GM10248 (cell line): ENCODE results near the gene ANGPTL4.
"Not testable (repeated sequence)": the region's sequence is repeated elsewhere in the genome, so short reads cannot be mapped to it uniquely, and the experiment has no call there.

Experiments
- CTCF ChIA-PET: fragments of 300-600 bp; sonication (Branson Sonifier 250); formaldehyde crosslinking; extraction: SDS; loops from one replicate; lab custom pipeline; 2021; ENCODE audit warnings: antibody characterized with exemption; lab: Yijun Ruan, JAX
- POLR2A ChIA-PET: fragments of 350-650 bp; sonication (Branson Sonifier 250); formaldehyde crosslinking; extraction: SDS; loops from one replicate; lab custom pipeline; 2020; ENCODE audit warnings: antibody characterized with exemption; lab: Yijun Ruan, JAX
- DNase-seq: peaks from one replicate; pipeline ENCODE4 v3.0.0; 2012; ENCODE audit errors: extremely low spot score
- TF ChIP-seq, protein P1 (sequence below): IDR thresholded peaks from 2 replicates; pipeline ENCODE4 v1.5.1; 2012; ENCODE audit warnings: mild to moderate bottlenecking, low read depth; ENCODE audit errors: extremely low read depth, missing control alignments, control extremely low read depth

ANGPTL4 gene, protein sequence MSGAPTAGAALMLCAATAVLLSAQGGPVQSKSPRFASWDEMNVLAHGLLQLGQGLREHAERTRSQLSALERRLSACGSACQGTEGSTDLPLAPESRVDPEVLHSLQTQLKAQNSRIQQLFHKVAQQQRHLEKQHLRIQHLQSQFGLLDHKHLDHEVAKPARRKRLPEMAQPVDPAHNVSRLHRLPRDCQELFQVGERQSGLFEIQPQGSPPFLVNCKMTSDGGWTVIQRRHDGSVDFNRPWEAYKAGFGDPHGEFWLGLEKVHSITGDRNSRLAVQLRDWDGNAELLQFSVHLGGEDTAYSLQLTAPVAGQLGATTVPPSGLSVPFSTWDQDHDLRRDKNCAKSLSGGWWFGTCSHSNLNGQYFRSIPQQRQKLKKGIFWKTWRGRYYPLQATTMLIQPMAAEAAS

DNA sequence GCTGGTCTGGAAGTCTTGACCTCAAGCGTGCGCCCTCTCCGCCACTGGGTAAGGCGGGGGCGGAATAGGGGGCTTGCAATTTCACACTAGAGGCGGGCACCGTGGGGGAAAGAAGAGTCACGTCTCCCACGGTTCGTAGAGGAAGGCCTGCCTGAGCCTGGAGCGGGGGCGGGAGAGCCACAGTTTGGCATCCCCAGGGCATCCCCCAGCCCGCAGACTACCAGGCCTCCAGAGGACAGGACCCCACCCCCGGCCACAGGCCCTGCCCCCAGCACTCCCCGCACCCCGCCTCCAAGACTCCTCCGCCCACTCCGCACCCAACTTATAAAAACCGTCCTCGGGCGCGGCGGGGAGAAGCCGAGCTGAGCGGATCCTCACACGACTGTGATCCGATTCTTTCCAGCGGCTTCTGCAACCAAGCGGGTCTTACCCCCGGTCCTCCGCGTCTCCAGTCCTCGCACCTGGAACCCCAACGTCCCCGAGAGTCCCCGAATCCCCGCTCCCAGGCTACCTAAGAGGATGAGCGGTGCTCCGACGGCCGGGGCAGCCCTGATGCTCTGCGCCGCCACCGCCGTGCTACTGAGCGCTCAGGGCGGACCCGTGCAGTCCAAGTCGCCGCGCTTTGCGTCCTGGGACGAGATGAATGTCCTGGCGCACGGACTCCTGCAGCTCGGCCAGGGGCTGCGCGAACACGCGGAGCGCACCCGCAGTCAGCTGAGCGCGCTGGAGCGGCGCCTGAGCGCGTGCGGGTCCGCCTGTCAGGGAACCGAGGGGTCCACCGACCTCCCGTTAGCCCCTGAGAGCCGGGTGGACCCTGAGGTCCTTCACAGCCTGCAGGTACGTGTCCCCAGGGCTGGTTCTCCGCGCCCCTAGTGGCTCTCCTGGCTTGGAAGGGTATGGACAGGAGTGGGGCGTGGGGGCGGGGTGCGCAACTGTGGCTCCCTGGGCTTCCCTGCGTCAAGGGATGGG, at the start of gene ANGPTL4:
Gene ANGPTL4, plus strand, starts transcription at position 353 of the 969 bp plus-strand sequence. Its CDS starts 167 bp downstream, at position 520.
- peak; percentile 62 for DNase-seq
- POLR2A ChIA-PET, result no interaction called here
- TF ChIP-seq, protein P1, sequence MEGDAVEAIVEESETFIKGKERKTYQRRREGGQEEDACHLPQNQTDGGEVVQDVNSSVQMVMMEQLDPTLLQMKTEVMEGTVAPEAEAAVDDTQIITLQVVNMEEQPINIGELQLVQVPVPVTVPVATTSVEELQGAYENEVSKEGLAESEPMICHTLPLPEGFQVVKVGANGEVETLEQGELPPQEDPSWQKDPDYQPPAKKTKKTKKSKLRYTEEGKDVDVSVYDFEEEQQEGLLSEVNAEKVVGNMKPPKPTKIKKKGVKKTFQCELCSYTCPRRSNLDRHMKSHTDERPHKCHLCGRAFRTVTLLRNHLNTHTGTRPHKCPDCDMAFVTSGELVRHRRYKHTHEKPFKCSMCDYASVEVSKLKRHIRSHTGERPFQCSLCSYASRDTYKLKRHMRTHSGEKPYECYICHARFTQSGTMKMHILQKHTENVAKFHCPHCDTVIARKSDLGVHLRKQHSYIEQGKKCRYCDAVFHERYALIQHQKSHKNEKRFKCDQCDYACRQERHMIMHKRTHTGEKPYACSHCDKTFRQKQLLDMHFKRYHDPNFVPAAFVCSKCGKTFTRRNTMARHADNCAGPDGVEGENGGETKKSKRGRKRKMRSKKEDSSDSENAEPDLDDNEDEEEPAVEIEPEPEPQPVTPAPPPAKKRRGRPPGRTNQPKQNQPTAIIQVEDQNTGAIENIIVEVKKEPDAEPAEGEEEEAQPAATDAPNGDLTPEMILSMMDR, result no peak
- CTCF ChIA-PET, result interaction anchor here (2.8 kb wide), 1 partner anchor 10 kb away, joined by 19 read pairs; no protein-coding TSS in a partner anchor

DNA sequence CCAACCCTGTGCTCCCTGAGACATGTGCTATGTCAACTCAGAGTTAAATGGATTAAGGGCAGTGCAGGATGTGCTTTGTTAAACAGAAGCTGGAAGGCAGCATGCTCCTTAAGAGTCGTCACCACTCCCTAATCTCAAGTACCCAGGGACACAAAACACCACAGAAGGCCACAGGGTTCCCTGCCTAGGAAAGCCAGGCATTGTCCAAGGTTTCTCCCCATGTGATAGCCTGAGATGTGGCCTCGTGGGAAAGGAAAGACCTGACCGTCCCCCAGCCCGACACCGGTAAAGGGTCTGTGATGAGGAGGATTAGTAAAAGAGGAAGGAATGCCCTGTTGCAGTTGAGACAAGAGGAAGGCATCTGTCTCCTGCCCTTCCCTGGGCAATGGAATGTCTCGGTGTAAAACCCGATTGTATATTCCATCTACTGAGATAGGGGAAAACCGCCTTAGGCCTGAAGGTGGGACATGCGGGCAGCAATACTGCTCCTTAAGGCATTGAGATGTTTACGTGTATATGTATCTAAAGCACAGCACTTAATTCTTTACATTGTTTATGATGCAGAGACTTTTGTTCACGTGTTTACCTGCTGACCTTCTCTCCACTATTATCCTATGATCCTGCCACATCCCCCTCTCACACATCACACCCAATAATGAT, 48.8 kb upstream of the ANGPTL4 start:
- POLR2A ChIA-PET, DNase-seq, CTCF ChIA-PET: not testable (repeated sequence)

DNA sequence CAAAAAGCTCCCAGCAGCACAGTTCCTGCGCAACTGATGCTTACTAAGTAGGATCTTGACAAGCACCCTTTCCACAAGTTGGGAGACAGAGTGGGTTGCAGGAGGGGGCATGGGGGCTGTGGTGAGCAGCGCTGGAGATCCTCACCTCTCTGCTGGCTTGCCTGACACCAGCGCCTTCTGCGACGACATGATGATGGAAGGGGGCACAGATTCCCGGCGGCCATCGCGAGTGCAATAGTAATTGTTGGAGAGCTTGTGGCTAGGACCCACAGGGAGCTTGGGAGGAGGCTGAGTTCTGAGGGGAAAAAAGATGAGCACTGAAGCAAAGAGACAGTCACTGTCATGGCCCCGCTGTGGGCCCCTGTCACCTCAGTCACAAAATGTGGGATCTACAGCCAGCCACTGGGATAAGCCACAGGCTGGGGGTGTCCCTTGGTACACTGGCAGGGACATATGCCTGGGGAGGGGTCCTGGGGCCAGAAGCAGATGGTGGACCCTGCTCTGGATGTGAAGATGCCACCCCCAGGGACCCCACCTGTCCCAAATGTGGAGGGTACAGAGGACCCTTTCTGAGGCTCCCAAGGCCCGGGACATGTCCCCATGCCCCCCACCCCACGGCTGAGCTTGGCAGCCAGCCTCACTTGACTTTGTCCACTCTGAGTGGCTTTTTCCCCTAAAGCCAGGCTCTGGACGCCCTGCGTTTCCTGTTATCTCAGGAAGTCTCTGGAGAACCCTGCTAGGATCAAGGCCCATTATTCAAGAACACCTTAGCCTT, 47.4 kb upstream of the ANGPTL4 start:
- no peak for DNase-seq
- POLR2A ChIA-PET, result no interaction called here
- TF ChIP-seq, protein P1, result no peak
- CTCF ChIA-PET, result interaction anchor here (1.3 kb wide), 1 partner anchor 37 kb away, joined by 6 read pairs; no protein-coding TSS in a partner anchor

DNA sequence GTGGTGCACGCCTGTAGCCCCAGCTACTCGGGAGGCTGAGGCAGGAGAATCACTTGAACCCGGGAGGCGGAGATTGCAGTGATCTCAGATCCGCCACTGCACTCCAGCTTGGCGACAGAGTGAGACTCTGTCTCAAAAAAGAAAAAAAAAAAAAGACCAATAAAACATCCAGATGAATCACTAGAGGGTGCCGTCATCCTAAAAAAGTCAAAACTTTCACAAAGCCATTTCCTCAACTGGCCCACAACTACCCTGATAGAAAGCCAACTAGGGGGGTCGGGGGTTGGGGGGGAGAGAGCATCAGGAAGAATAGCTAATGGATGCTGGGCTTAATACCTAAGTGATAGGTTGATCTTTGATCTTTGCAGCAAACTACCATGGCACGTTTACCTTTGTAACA, 45.1 kb upstream of the ANGPTL4 start:
- POLR2A ChIA-PET, DNase-seq: not testable (repeated sequence)
- CTCF ChIA-PET, result interaction anchor here (1.3 kb wide), 1 partner anchor 130 kb away, joined by 3 read pairs; no protein-coding TSS in a partner anchor

DNA sequence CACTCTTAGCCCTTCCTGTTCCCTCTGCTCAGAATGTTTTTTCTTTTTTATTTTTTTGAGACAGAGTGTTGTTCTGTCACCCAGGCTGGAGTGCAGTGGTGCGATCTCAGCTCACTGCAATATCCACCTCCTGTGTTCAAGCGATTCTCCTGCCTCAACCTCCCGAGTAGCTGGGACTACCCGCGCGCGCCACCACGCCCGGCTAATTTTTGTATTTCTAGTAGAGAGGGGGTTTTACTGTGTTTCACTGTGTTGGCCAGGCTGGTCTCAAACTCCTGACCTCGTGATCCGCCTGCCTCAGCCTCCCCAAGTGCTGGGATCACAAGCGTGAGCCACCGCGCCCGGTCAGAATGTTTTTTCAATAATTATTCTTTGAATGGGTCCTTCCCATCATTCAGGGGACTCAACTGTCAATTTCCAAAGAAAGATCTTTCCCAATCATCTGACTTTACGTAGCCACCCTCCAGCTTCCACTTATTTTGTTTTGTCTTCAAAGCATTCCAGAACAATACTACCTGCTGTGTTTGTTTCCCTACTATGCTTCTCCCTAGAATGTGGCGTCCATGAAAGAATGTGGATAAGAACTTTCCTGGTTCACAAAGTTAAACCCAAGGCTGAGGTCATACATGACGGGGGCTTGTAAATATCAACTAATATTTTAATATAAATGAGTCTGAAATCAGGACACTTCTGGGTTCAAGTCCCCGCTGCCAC, 44.0 kb upstream of the ANGPTL4 start:
- ChIA-PET CTCF (interaction anchor here (1.2 to 2.0 kb wide), 4 partner anchors 10 to 262 kb away, joined by 3 to 7 read pairs (median 4); no protein-coding TSS in a partner anchor), POLR2A (interaction anchor here (1.1 kb wide), 1 partner anchor 10 kb away, joined by 3 read pairs; no protein-coding TSS in a partner anchor)
- TF ChIP-seq, protein P1, result no peak
- DNase-seq, result no peak

DNA sequence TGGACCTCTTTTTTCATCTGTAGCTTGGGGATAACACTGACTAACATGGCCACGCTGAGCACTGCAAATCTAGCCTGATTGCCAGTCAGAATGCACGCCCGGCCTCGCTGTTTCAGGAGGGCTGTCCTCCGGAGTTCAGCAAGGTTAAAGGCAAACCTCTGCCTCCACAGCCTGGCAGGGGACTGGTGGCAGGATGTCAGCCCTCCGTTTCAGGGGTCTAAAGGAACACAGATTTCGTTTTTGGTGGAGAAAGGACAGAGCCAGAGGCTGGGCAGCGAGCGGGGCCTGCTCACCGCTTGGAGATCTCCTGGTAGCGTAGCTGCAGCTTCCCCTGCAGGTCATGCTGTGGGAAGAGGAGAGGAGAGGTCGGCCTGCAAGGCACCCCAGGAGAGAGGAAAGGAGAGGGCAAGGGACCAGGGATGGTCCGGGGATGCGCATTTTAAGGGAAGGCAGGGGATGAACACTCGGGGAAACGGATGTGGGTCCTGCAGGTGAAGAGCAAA, 43.3 kb upstream of the ANGPTL4 start:
- TF ChIP-seq, protein P1, result peak; percentile 5
- ChIA-PET CTCF (interaction anchor here (1.2 to 2.0 kb wide), 3 partner anchors 10 to 261 kb away, joined by 3 to 7 read pairs (median 5); no protein-coding TSS in a partner anchor), POLR2A (interaction anchor here (0.6 to 1.1 kb wide), 3 partner anchors 11 to 193 kb away, joined by 3 to 4 read pairs (median 3); partner anchors contain the start of gene ZNF414)
- DNase-seq, result no peak
